SW480 (cell line): Measurements from ENCODE around the gene PHF19.

Source experiments
- DNase-seq: peaks from one replicate; pipeline ENCODE4 v3.0.0-alpha.2; 2016; ENCODE audit warnings: low spot score

The PHF19 gene

DNA sequence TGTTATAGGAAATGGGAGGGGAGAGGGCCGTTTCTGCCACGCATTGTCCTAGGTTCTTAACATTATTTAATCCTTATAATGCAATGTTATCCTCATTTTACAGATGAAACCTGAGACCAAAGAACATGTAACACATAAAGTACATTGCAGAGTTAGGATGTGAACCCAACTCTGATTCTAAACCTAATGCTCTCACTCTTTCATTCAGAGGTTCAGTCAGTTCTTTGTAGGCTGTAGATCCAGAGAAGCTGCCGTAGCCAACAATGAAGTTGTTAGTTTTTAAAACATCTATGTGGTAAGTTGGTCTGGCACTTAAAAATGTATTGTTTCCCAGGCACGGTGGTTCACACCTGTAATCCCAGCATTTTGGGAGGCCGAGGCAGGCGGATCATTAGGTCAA, 23.8 kb downstream of the PHF19 start:
- DNase-seq: no peak

- peak; percentile 60 for DNase-seq
These were observed 24.6 kb downstream of the PHF19 start for GRCh38 chr9:120852240-120853010.

- no peak for DNase-seq
These were observed 25.5 kb downstream of the PHF19 start for GRCh38 chr9:120851449-120851848.

DNA sequence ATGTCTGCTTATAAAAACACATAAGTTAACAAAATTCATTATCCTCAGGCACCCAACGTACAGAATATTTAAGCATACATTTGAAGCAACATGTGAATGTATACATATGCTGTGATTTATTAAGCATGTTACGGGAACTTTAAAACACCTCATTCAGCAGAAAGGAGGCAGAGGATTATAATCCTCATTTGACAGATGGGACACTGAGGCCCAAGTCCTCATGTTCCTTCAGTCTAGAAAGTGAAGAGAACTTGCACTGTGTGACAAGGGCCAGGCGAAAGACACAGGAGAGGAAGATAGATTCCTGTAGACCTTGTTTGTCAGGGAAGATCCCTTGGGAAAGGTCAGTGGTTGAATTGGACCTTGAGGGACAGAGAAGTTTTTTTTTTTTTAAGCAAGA, 26.7 kb downstream of the PHF19 start:
- DNase-seq: no peak

DNA sequence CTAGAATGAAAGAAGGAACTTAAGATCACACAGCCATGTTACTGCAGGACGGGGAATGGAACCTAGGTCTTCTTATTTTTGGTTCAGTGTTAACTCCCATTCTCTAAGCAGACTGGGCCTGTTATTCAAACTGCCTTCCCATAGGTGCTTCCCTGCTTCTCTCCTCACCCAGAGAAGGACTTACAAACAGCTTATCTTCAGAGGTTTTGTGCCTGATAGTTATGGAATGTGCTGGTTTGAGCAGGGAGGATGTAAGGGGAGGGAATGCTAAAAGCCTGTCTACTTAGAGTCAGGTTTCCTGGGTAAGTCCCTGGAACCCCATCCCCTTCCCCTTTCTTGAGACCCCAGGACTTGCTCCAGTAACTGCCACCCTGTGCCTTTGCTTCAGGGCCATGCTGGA, 30.1 kb downstream of the PHF19 start:
- no peak for DNase-seq

DNA sequence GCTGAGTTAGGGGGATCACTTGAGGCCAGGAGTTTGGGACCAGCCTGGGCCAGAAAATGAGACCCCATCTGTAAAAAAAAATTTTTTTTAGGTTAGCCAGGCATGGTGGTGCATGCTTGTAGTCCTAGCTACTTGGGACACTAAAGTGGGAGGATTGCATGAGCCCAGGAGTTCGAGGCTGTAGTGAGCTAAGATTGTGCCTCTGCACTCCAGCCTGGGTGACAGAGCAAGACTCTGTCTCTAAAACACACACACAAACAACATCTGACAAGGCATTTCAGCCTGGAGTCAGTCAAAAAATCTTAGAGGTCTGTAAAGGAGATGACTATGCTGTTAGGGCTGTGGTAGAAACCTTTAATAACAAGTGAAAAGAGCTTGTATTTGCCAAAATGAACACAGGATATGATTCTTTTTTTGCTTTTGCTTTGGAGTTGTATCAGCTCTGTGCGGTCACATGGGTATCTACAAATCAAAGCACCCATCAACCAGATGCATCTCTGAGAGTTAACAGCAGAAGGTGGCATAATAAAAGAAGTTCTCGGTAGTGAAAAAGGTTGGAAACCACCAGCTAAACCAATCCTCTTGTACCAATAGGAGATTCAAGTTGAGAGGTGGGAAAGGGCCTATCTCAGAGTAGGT, 30.6 kb downstream of the PHF19 start:
- DNase-seq: no peak

DNA sequence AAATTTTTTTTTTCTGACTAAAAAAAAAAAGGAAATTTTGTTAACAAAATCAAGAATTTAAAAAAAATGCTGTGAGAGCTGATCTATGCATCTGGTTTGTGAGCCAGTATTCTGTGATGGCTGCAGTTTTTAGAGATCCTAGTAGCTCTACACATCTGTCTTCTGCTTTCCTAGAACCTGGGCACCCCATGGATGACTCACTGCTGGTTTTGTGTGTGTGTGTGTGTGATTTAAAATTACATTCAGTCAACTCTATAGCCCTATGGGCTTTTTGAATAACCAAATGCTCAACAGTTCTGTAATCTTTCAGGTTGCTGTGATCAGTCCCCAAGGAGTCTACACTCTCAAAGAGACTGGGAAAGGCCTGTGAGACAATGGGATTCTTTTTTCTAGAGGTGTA, 31.7 kb downstream of the PHF19 start:
- no peak for DNase-seq

DNA sequence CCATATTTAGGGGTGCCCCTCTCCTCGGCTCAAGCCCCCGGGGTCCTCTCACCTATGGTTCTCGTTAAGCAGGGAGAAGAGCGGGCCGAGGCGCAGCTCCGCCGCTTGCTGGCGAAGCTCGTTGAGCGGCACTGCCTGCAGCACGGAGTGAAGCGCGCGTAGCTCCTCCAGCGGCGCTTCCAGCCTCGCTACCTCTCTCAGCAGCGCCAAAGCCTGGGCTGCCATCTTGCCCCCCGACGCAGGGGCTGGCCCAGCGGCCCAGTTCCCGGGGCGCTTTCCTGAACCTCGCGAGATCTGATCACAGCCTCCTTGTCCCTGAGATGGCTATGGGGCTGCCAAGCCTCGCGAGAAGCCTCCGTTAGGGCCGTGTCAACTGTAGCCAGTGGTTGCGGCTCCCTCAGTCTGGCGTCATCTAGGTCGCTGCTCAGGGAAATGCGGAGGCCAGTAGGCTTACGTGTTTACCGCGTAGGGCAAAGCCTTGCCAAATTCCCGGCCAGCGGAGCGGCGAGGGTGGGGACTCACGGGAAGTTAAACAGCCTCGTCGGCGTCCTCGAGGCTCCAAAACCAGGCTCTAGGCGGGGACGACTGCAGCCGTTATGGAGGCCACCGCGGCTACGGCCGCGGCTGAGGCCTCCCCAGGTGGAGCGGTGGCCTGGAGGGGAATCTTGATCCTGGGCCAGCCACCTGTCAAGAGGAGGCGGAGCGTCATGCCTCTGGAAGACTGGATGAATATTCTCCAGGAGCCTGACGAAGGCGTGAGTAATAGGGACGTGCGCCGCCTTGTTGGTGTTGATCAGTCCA, 34.1 kb downstream of the PHF19 start, which contains the start of gene PSMD5:
TSS of gene PSMD5 (minus strand) at position 238 of the 801 bp plus-strand sequence. CDS start at position 225, 13 bp downstream.
- peak; percentile 99 for DNase-seq

- no peak for DNase-seq
These were observed 34.9 kb downstream of the PHF19 start for GRCh38 chr9:120841930-120842684.

DNA sequence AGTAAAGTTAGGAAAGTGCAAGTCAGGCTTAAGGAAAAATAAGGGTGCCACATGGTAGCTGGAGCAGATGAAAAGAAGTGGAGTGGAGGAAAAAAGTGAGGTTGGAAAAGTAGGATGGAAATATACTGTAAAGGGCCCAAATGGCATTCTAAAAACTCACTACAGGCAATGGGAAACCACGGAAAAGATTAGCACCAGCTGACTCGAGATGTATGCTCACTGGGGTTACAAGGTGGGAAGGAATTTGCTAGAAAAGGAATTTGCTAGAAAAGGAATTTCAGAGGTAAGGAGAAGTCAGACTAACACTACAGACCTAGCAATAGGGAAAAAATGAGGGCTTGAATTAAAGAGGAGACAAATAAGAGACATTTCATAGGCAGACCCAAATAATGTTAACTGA, 37.8 kb downstream of the PHF19 start:
- DNase-seq: no peak

DNA sequence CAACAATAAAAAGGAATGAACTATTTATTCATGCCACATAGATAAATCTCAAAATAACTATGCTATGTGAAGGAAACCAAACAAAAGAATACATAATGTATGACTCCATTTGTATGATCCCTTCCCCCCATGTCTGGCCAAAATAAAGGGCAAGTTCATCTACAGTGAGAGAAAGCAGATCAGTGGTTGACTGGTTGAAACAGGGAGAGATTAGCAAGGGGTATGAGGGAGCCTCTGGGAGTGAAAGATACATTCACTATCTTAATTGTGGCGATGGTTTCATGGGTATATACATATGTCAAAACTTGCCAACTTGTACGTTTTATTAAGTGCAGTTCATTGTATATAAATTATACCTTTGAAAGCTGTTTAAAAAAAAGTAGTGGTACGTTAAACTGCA, 39.1 kb downstream of the PHF19 start:
- no peak for DNase-seq

GRCh38 chr9:120833325-120833724, 43.7 kb downstream of the PHF19 start:
- DNase-seq: no peak

GRCh38 chr9:120832807-120833206, 44.2 kb downstream of the PHF19 start:
- no peak for DNase-seq

DNA sequence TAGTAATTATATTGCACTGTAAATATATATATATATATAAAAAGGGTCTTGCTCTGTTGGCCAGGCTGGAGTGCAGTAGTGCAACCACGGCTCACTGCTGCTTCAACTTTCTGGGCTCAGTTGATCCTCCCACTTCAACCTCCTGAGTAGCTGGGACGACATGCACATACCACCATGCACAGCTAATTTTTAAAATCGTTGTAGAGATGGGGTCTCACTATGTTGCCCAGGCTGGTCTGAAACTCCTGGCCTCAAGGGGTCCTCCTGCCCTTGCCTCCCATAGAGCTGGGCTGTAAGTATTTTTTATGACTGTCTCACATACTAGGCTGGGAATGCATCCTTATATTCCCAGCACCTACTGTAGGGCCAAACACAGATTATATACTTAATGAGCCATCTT, 46.1 kb downstream of the PHF19 start:
- no peak for DNase-seq

GRCh38 chr9:120830151-120830550, 46.8 kb downstream of the PHF19 start:
- no peak for DNase-seq

DNA sequence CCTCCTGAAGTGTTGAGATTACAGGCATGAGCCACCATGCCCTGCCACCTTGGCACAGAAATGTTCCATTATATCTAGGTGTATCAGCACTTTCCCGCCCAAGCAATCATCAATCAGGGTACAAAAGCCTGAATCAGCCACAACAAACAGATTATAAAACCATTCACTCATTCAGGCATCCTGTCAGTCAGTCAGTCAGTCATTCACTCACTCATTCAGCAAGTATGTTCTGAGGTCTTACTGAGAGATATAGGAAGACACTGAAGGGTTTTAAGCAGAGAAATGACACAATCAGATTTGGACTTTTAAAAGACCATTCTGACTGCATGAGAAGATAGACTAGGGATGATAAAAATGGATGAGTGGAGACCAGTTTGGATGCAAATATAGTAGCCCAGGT, 47.3 kb downstream of the PHF19 start:
- no peak for DNase-seq

DNA sequence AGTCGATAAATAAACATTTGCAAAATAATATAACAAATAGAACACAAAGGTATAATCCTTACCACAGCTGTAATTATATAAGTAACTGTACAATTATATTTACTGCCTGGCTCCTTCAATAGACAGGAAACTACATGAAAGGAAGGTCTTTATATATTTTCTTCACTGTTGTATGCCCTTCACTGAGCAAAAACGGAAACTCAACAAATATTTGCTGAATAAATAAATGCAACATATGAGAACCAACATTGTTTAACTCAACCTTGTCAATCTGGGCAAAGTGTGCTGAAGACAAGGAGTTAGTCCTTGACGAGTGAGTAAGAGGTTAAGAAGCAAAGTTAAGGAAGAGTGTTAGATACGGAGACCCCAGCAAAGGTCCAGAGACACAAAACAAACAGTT, 56.9 kb downstream of the PHF19 start:
- no peak for DNase-seq

DNA sequence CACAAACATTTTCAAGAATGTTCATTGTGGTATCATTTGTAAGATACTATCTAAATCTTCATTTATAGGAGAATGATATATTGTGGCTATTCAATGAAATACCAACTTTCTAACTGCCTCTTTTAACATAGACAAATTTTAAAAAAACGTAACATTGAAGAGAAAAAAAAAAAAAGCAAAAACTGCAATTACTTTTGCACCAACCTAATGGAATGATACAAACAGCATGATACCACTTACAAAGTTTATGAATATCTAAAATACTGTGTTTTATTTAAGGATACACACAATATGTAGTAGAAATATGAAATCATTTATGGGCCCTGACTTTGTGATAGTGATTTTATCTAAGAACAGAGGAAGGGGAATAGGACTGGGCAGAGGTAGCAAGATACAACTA, 58.4 kb downstream of the PHF19 start:
- no peak for DNase-seq

- DNase-seq: no peak
These were observed 61.9 kb downstream of the PHF19 start for GRCh38 chr9:120815075-120815474.

- no peak for DNase-seq
These were observed 68.1 kb downstream of the PHF19 start for GRCh38 chr9:120808931-120809330.

- no peak for DNase-seq
These were observed 69.2 kb downstream of the PHF19 start for GRCh38 chr9:120807607-120808379.
